ENCODE data around the gene HNRNPC. TPM values are rescaled to one million over a fixed set of nuclear protein-coding genes. Genes with fewer than 3 reads are reported as not detected.
"Not testable (repeated sequence)": the region's sequence is repeated elsewhere in the genome, so short reads cannot be mapped to it uniquely, and the experiment has no call there.

The HNRNPC gene
- total RNA-seq, 1 experiment from 2014 or later: 1,870 TPM

- DNase-seq (ENCODE audit: low read depth): no peak
Measured at GRCh38 chr14:21248338-21248737, 20.9 kb downstream of the HNRNPC start.

GRCh38 chr14:21245813-21246212, 23.4 kb downstream of the HNRNPC start:
- no peak for DNase-seq (ENCODE audit: low read depth)

DNA sequence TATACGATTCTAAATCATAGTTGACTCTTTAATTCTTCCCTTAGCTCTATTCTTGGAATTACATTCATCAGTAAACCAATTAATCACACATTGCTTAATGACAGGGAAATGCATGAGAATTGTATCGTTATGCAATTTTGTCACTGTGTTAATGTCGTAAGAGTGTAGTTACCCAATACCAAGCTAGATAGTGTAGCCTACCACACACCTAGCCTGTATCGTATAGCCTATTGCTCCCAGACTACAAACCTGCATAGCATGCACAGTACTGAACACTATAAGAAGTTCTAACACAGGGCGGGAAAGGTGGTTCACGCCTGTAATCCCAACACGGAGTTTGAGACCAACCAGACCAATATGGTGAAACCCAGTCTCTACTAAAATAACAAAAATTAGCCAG, 24.7 kb downstream of the HNRNPC start:
- DNase-seq (ENCODE audit: low read depth): no peak

DNA sequence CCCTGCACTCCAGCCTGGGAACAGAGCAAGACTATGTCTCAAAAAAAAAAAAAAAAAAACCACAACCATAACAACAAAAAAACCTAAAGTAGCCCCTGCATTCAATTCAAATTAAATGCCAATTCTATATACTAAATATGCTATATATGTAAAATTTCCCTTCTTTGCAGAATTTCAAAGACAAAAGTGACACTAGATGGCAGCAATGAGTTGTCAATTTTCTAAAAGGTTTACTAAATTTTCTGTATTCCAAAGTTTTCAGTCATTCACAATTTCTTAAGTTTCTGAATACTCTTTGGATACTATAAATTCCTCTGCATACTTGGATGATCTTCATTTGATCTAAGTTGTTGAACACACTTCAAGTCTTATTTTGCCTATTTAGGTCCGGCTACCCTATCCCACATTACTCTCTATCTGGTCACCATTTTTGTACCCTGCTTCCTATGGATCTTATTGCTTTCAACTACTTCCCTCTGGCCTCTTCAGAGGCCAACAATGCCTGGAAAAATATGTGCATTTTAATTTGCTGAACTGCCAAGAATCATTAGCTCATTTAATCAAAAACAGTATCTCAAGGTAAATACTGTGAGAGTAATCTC, 27.9 kb downstream of the HNRNPC start:
- no peak for DNase-seq (ENCODE audit: low read depth)

DNA sequence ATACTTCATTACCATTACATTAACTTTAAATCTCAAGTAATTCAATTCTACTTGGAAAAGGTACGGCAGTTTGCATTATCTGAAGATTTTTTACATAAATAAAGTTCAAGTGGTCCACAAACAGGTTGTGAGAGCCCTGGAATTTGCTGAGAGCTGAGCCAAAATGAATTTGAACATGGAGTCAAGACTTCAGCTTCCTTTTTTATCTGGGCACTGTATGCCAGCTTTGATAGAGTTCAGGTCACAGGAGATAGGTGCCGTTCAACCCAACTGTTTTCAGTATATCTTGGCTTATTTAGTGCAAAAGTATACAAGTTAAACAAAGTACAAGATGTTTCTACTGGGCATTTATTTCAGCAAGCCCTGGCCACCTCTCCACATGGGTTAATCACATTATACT, 28.8 kb downstream of the HNRNPC start:
- no peak for DNase-seq (ENCODE audit: low read depth)

DNA sequence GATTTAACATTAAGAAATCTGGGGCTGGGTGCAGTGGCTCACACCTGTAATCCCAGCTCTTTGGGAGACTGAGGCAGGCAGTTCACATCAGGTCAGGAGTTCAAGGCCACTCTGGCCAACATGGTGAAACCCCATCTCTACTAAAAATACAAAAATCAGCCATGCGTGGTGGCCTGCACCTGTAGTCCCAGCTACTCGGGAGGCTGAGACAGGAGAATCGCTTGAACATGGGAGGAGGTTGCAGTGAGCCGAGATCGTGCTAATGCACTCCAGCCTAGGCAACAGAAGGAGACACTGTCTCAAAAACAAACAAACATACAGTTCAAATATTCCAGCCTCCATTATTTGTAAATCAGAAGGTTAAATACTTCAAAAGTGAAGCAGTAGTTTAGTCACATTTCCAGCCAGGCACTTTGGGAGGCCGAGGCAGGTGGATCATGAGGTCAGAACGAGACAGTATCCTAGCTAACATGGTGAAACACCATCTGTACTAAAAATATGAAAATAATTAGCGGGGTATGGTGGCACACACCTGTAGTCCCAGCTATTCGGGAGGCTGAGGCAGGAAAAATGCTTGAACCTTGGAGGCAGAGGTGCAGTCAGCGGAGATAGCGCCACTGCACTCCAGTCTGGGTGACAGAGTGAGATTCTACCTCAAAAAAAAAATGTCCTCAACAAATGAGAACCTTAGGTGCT, 30.3 kb downstream of the HNRNPC start:
- no peak for DNase-seq (ENCODE audit: low read depth)

DNA sequence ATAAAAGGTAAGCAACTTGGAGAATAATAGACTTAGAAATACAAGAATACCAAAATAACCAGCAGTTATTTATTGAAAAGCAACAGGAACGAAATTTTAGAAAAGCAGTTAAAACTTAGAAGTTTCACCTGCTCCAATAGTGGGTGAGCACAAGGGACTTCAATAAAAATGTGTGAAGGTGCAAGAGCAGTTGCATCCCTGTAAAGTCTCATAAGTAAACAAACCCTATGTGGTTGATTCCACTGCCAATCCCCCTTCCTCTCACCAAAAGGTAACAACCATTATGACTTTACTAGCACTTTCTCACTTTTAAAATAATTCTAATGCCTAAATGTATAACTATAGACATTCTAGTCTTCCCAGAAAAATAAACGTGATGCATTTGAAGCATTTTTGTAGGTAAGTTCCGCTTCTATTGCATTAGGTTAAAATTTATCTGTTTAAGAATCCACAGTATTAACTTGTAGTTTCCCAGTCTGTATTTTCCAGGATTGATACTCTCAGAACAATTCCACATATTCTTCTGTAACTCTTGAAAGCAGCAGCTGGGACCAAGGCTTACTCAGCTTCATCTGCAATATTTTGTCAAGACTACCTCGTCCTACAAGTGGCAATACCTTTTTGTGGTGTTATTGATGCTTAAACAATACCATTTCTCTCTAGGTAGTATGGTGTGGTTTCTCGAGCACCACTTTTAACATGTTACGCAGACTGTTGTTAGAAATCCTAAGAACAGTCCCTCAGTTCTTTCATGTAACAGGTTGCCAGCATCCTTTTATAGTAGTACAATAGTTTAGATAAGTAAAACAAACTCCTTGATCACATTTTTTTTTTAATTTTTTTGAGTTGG, 32.1 kb downstream of the HNRNPC start:
- DNase-seq (ENCODE audit: low read depth): no peak

DNA sequence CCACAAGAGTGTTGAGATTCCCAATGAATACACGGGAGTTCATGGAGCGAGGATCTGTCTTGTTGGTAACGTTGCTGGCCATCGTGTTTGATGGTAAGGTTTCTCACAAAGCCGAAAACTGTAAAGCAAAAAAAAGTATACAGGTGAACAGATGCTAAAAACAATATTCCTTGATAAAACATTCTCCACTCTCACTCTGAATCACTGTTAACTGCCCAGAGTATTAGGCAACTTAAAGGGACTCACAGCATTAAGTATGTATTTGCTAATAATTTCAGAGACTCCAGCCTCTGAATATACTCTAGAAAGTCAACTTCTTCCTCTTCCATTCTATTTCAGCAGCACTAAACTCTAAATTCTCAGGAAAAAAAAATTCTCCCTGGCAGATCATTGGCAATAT, 35.1 kb downstream of the HNRNPC start:
- DNase-seq (ENCODE audit: low read depth): no peak

- no peak for DNase-seq (ENCODE audit: low read depth)
Measured at GRCh38 chr14:21233457-21234076, 35.7 kb downstream of the HNRNPC start.

- no peak for DNase-seq (ENCODE audit: low read depth)
Measured at GRCh38 chr14:21231020-21231652, 38.1 kb downstream of the HNRNPC start.

DNA sequence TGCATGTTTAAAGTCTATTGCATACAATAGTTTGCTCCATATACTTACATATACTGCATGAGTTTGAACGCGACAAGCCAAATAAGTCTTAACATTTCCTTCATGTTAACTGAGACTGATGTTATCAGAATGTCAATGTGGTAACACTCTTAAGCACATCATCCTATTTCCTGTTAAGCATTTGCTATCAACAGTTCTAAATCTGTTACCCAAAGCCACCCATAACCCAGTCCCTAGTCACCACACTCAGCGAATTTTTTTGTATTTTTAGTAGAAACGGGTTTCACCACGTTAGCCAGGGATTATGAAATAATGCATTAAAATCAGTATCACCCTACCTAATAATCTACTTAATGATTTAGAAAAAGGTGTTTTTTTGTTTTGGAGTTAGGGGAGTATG, 39.4 kb downstream of the HNRNPC start:
- no peak for DNase-seq (ENCODE audit: low read depth)

DNA sequence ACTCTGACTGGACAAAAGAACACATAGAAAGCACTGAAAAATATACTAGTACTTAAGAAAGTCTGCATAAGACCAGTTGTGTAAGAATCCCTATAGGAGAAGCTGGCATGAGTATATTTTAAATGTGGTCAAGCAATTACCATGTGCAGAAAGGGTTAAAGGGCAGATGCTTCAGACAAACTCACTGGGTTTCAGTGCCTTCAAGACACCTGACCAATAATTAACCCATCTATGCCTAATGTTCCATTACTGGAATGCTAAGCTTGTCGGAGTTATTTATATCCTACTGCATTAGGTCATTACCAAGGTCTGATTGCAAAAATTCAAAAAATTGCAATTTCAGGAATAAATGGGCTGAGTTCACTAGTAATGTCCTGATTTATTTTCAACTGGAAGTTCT, 41.3 kb downstream of the HNRNPC start:
- no peak for DNase-seq (ENCODE audit: low read depth)

- no peak for DNase-seq (ENCODE audit: low read depth)
Measured at GRCh38 chr14:21227150-21227549, 42.1 kb downstream of the HNRNPC start.

GRCh38 chr14:21226467-21226866, 42.8 kb downstream of the HNRNPC start:
- DNase-seq (ENCODE audit: low read depth): no peak

DNA sequence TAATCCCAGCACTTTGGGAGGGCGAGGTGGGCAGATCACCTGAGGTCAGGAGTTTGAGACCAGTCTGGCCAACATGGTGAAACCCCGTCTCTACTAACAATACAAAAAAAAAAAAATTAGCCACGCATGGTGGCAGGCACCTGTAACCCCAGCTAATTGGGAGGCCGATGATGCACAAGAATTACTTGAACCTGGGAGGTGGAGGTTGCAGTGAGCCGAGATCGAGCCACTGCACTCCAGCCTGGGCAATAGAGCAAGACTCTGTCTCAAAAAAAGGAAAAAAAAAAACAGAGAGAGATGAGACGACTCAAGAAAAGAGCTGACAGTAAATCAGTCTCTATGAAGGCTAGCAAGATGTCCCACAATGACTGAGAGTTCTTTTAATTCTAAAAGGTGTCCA, 44.1 kb downstream of the HNRNPC start:
- not testable (repeated sequence) for DNase-seq (ENCODE audit: low read depth)

- no peak for DNase-seq (ENCODE audit: low read depth)
Measured at GRCh38 chr14:21220874-21221477, 48.3 kb downstream of the HNRNPC start.

- no peak for DNase-seq (ENCODE audit: low read depth)
Measured at GRCh38 chr14:21219561-21220111, 49.6 kb downstream of the HNRNPC start.

GRCh38 chr14:21219120-21219519, 50.1 kb downstream of the HNRNPC start:
- no peak for DNase-seq (ENCODE audit: low read depth)

- DNase-seq (ENCODE audit: low read depth): no peak
Measured at GRCh38 chr14:21215879-21216251, 53.4 kb downstream of the HNRNPC start.

- no peak for DNase-seq (ENCODE audit: low read depth)
Measured at GRCh38 chr14:21215130-21215878, 53.9 kb downstream of the HNRNPC start.
